Neural progenitor cell (in vitro differentiated cells): ENCODE measurements around the gene WDR7.

Experiments
- EZH2 ChIP-seq: fragments of 200-600 bp; sonication (generic); IDR thresholded peaks from 2 replicates; pipeline ENCODE4 v1.6.1; 2017; ENCODE audit warnings: antibody characterized with exemption, mild to moderate bottlenecking, moderate library complexity
- EZH2phosphoT487 ChIP-seq: fragments of 200-600 bp; sonication (generic); IDR thresholded peaks from 2 replicates; pipeline ENCODE4 v1.6.1; 2017; ENCODE audit warnings: antibody characterized with exemption
- TF ChIP-seq, protein P1 (sequence below): fragments of 200-600 bp; sonication (generic); IDR thresholded peaks from 2 replicates; pipeline ENCODE4 v1.5.1; 2017; ENCODE audit warnings: antibody characterized with exemption, mild to moderate bottlenecking

DNA sequence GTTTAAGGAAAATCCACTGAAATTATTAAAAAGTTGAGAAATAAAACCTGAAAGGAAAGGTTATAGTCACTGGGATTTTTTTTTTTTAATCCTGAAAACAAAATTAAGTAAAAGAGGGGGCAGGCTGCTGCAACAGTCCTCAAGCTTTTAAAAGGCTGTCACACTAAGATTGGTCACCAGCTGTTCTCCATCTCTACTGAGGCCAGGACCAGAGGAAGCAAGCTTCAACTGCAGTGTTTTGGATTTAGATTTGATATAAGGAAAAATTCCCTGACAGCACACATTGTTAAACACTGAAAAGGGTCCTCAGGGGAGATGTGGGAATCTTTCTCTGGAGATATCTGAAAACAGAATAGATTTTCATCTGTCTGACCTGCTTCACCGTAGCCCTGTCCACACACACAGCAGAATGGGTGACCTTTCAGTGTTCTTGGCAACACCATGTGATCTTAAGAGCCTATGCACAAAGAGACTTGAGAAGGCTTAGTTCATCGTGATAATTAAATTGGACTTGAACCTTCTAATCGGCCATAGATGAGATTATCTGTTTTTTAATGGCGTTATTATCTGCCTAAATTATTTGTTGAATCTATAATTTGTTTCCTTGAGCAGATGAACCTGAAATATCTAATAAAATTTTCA, 363.7 kb downstream of the WDR7 start:
- TF ChIP-seq, protein P1, sequence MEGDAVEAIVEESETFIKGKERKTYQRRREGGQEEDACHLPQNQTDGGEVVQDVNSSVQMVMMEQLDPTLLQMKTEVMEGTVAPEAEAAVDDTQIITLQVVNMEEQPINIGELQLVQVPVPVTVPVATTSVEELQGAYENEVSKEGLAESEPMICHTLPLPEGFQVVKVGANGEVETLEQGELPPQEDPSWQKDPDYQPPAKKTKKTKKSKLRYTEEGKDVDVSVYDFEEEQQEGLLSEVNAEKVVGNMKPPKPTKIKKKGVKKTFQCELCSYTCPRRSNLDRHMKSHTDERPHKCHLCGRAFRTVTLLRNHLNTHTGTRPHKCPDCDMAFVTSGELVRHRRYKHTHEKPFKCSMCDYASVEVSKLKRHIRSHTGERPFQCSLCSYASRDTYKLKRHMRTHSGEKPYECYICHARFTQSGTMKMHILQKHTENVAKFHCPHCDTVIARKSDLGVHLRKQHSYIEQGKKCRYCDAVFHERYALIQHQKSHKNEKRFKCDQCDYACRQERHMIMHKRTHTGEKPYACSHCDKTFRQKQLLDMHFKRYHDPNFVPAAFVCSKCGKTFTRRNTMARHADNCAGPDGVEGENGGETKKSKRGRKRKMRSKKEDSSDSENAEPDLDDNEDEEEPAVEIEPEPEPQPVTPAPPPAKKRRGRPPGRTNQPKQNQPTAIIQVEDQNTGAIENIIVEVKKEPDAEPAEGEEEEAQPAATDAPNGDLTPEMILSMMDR, result no peak
- TF ChIP-seq EZH2 (no peak), EZH2phosphoT487 (no peak)
